PFSK-1 (cell line): ENCODE data around the gene LMO2.

Source experiments
- FOXP2 ChIP-seq: optimal IDR thresholded peaks from 2 replicates; pipeline ENCODE3; 2011; ENCODE audit warnings: borderline replicate concordance, control low read depth, inconsistent platforms; ENCODE audit not compliant: insufficient read depth; ENCODE audit errors: extremely low read length, extremely low read depth
- POLR2AphosphoS5 ChIP-seq: IDR thresholded peaks from 2 replicates; pipeline ENCODE4 v1.6.1; 2012; ENCODE audit warnings: low read depth, mild to moderate bottlenecking, control low read depth, low read length, moderate library complexity
- SIN3A ChIP-seq: IDR thresholded peaks from 2 replicates; pipeline ENCODE4 v1.6.1; 2012; ENCODE audit warnings: mild to moderate bottlenecking, low read length, moderate library complexity, borderline replicate concordance; ENCODE audit not compliant: insufficient read depth
- TAF1 ChIP-seq: IDR thresholded peaks from 2 replicates; pipeline ENCODE4 v1.6.1; 2012; ENCODE audit warnings: low read length, control low read depth, borderline replicate concordance; ENCODE audit not compliant: insufficient read depth
- TF ChIP-seq, protein P1 (sequence below), 2 experiments: IDR thresholded peaks; 2 replicates each; pipeline versions ENCODE4 v1.6.1 to v1.8.0; 2011 to 2012; ENCODE audit warnings: low read depth in 2 of 2, low read length in 2 of 2, control low read depth in 1 of 2, inconsistent platforms in 1 of 2, mild to moderate bottlenecking in 1 of 2, moderate library complexity in 1 of 2; ENCODE audit not compliant: insufficient read depth in 1 of 2

LMO2 gene

DNA sequence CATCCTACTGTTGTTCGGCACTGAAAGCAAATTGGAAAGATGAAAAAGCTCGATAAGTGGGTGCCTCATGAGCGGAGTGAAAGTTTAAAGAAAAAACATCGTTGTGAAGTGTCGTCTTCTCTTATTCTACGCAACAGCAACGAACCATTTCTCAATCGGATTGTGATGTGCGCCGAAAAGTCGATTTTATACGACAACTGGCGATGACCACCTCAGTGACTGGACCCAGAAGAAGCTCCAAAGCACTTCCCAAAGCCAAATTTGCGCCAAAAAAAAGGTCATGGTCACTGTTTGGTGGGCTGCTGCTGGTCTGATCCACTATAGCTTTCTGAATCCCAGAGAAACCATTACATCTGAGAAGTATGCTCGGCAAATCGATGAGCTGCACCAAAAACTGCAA lies 59.2 kb downstream of the LMO2 start:
- TF ChIP-seq TAF1, result no peak
- no peak for TF ChIP-seq SIN3A
- TF ChIP-seq, protein P1, sequence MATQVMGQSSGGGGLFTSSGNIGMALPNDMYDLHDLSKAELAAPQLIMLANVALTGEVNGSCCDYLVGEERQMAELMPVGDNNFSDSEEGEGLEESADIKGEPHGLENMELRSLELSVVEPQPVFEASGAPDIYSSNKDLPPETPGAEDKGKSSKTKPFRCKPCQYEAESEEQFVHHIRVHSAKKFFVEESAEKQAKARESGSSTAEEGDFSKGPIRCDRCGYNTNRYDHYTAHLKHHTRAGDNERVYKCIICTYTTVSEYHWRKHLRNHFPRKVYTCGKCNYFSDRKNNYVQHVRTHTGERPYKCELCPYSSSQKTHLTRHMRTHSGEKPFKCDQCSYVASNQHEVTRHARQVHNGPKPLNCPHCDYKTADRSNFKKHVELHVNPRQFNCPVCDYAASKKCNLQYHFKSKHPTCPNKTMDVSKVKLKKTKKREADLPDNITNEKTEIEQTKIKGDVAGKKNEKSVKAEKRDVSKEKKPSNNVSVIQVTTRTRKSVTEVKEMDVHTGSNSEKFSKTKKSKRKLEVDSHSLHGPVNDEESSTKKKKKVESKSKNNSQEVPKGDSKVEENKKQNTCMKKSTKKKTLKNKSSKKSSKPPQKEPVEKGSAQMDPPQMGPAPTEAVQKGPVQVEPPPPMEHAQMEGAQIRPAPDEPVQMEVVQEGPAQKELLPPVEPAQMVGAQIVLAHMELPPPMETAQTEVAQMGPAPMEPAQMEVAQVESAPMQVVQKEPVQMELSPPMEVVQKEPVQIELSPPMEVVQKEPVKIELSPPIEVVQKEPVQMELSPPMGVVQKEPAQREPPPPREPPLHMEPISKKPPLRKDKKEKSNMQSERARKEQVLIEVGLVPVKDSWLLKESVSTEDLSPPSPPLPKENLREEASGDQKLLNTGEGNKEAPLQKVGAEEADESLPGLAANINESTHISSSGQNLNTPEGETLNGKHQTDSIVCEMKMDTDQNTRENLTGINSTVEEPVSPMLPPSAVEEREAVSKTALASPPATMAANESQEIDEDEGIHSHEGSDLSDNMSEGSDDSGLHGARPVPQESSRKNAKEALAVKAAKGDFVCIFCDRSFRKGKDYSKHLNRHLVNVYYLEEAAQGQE (IDR thresholded peaks at IDR 0.05; ENCODE audit: insufficient read depth in 1 of 2, low read depth in 2 of 2, low read length in 2 of 2), result no peak
- TF ChIP-seq FOXP2, result no peak
- TF ChIP-seq POLR2AphosphoS5, result no peak

- TF ChIP-seq SIN3A, result no peak
- no peak for TF ChIP-seq FOXP2
- TF ChIP-seq TAF1, result no peak
- TF ChIP-seq POLR2AphosphoS5, result no peak
- TF ChIP-seq, protein P1 (IDR thresholded peaks at IDR 0.05; ENCODE audit: insufficient read depth in 1 of 2, low read depth in 2 of 2, low read length in 2 of 2), result no peak
These were observed 60.8 kb downstream of the LMO2 start for GRCh38 chr11:33830903-33831648.

- TF ChIP-seq TAF1, result no peak
- TF ChIP-seq, protein P1 (IDR thresholded peaks at IDR 0.05; ENCODE audit: insufficient read depth in 1 of 2, low read depth in 2 of 2, low read length in 2 of 2), result no peak
- no peak for TF ChIP-seq FOXP2
- no peak for TF ChIP-seq POLR2AphosphoS5
- TF ChIP-seq SIN3A, result no peak
These were observed 62.3 kb downstream of the LMO2 start for GRCh38 chr11:33829430-33830141.

DNA sequence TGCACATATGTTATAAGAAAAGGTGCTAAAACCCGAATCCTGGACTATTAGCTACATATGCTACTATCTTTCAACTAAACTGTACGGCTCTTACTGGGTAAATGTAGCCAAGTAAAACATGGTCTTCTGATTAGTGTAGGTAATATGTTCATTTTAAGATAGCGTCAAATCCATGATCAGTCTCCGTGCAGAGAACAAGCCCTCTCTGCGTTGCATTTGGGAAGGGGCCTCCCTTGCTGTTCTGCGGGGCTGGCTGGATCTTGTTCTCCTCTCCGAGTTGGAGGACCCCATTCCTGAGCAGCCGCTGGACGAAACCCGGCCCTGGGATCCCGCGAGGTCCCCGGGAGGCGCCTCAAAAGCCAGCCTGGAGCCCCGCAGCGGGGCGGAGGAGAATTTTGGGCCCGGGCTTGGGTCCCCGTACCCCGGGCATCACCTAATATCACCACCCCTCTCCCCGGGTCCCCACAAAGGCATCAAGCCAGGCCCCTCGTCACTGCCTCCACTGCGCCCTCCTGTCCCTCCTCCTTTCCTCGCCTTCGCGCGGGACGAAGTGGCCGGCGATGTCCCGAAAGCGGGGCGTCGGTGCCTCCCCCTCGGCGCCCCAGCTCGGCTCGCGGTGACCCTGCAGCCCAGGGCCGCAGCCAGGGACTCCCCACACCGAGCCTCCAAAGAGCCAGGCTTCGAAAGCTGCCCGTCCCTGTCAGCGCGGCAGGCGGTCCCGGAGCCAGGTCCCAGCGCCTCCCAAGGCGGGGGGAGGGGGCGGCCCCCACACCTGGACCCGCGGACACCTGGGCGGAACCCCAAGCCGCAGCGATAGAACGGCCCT lies 63.1 kb downstream of the LMO2 start:
- TF ChIP-seq SIN3A (no peak), POLR2AphosphoS5 (no peak), FOXP2 (no peak), TAF1 (no peak)
- TF ChIP-seq, protein P1 (IDR thresholded peaks at IDR 0.05; ENCODE audit: insufficient read depth in 1 of 2, low read depth in 2 of 2, low read length in 2 of 2), result no peak
